Measurements from ENCODE around the gene CYFIP2.

The CYFIP2 gene

GRCh38 chr5:157221959-157222358, 44.0 kb upstream of the CYFIP2 start:
- Histone ChIP-seq H3K4me2 (no peak overlapping the region), H4K20me1 (ENCODE audit: insufficient read depth) (no peaks in the 10 kb centered on the region), H3K27me3 (ENCODE audit: insufficient read depth, low read depth) (no peaks in the 10 kb centered on the region), H3K36me3 (ENCODE audit: insufficient read depth) (no peaks in the 10 kb centered on the region), H3K9ac (no peak overlapping the region), H3K27ac (no peak overlapping the region), H3K4me1 (ENCODE audit: low read depth, poor library complexity, severe bottlenecking) (peaks cover 33% of the 10 kb centered on the region), H3K79me2 (ENCODE audit: insufficient read depth, low read depth) (no peaks in the 10 kb centered on the region), H3K4me3 (IDR thresholded peaks at IDR 0.05; ENCODE audit: insufficient read depth, low read depth, low read length) (no peak overlapping the region), H2AFZ (ENCODE audit: low read depth) (no peak overlapping the region)
- no peak for TF ChIP-seq CTCF (conservative IDR thresholded peaks at IDR 0.05; ENCODE audit: low read depth, low read length)

DNA sequence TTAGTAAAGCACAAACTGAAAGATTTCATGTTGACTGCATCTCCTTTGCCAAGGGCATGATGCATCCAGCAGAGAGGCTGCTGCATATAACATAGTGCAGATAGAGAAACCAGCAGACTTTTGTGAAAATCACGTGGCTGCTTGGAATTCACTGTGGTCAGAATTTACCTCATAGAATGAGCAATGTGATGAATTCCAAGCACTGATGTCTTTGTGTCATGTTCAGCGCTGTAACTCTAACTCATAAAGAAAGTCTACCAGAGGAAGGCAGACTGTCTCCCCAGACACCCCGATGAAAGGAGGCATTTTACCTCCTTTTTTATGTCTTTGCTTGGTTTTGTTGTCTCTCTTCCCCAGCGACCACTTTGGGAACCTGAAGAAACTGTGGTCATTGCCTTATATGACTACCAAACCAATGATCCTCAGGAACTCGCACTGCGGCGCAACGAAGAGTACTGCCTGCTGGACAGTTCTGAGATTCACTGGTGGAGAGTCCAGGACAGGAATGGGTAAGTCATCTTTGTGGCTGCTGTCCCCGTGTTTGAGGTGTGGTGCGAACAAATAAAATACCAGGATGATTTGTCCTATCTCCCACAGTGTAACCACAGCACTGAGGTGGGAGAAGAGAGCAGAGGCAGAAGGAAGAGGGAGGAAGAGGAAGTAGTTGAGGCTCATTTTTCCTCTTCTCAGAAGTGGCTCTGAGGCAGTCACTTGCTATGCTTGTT, 43.3 kb upstream of the CYFIP2 start:
- H2AFZ ChIP-seq (ENCODE audit: low read depth) = no peak overlapping the region
- H3K79me2 ChIP-seq (ENCODE audit: insufficient read depth, low read depth) = no peaks in the 10 kb centered on the region
- no peak overlapping the region for H3K4me3 ChIP-seq (IDR thresholded peaks at IDR 0.05; ENCODE audit: insufficient read depth, low read depth, low read length)
- H3K4me1 ChIP-seq (ENCODE audit: low read depth, poor library complexity, severe bottlenecking) = peaks cover 33% of the 10 kb centered on the region
- H3K36me3 ChIP-seq (ENCODE audit: insufficient read depth) = no peaks in the 10 kb centered on the region
- TF ChIP-seq CTCF (conservative IDR thresholded peaks at IDR 0.05; ENCODE audit: low read depth, low read length) = no peak
- H3K9ac ChIP-seq = no peak overlapping the region
- no peaks in the 10 kb centered on the region for H3K27me3 ChIP-seq (ENCODE audit: insufficient read depth, low read depth)
- H4K20me1 ChIP-seq (ENCODE audit: insufficient read depth) = no peaks in the 10 kb centered on the region
- no peak overlapping the region for H3K4me2 ChIP-seq
- H3K27ac ChIP-seq = no peak overlapping the region

- H3K4me1 ChIP-seq (ENCODE audit: low read depth, poor library complexity, severe bottlenecking) = peaks cover 15% of the 10 kb centered on the region
- H3K4me2 ChIP-seq = no peak overlapping the region
- H4K20me1 ChIP-seq (ENCODE audit: insufficient read depth) = no peaks in the 10 kb centered on the region
- no peaks in the 10 kb centered on the region for H3K79me2 ChIP-seq (ENCODE audit: insufficient read depth, low read depth)
- no peak overlapping the region for H3K9ac ChIP-seq
- H3K27ac ChIP-seq = no peak overlapping the region
- no peaks in the 10 kb centered on the region for H3K27me3 ChIP-seq (ENCODE audit: insufficient read depth, low read depth)
- no peak overlapping the region for H3K4me3 ChIP-seq (IDR thresholded peaks at IDR 0.05; ENCODE audit: insufficient read depth, low read depth, low read length)
- H3K36me3 ChIP-seq (ENCODE audit: insufficient read depth) = no peaks in the 10 kb centered on the region
- H2AFZ ChIP-seq (ENCODE audit: low read depth) = no peak overlapping the region
- no peak for TF ChIP-seq CTCF (conservative IDR thresholded peaks at IDR 0.05; ENCODE audit: low read depth, low read length)
Measured at GRCh38 chr5:157225469-157226422, 40.2 kb upstream of the CYFIP2 start.

- H3K27ac ChIP-seq = no peak overlapping the region
- H2AFZ ChIP-seq (ENCODE audit: low read depth) = no peak overlapping the region
- H3K9ac ChIP-seq = no peak overlapping the region
- no peaks in the 10 kb centered on the region for H4K20me1 ChIP-seq (ENCODE audit: insufficient read depth)
- no peaks in the 10 kb centered on the region for H3K79me2 ChIP-seq (ENCODE audit: insufficient read depth, low read depth)
- H3K4me1 ChIP-seq (ENCODE audit: low read depth, poor library complexity, severe bottlenecking) = no peaks in the 10 kb centered on the region
- no peak for TF ChIP-seq CTCF (conservative IDR thresholded peaks at IDR 0.05; ENCODE audit: low read depth, low read length)
- H3K36me3 ChIP-seq (ENCODE audit: insufficient read depth) = no peaks in the 10 kb centered on the region
- no peak overlapping the region for H3K4me3 ChIP-seq (IDR thresholded peaks at IDR 0.05; ENCODE audit: insufficient read depth, low read depth, low read length)
- no peak overlapping the region for H3K4me2 ChIP-seq
- H3K27me3 ChIP-seq (ENCODE audit: insufficient read depth, low read depth) = no peaks in the 10 kb centered on the region
Measured at GRCh38 chr5:157230610-157231009, 35.3 kb upstream of the CYFIP2 start.
